Vagina (tissue), 2 donors: ENCODE measurements around the gene SIM1. TPM values are rescaled to one million over a fixed set of nuclear protein-coding genes. Genes with fewer than 3 reads are reported as not detected.

Experiments used
- DNase-seq, 2 donors: peaks; one replicate each; pipeline ENCODE4 v3.0.0-alpha.2; 2017; ENCODE audit errors: extremely low spot score in 2 of 2
- H3K27ac ChIP-seq: fragments of 200-600 bp; sonication (generic); one replicate; pipeline ENCODE4 v1.5.1; 2019
- H3K27me3 ChIP-seq: fragments of 200-600 bp; sonication (generic); one replicate; pipeline ENCODE4 v1.5.1; 2019
- H3K36me3 ChIP-seq, 2 donors: fragments of 200-600 bp; sonication (generic); one replicate each; pipeline ENCODE4 v1.5.1; 2017 to 2019
- H3K4me1 ChIP-seq: fragments of 200-600 bp; sonication (generic); one replicate; pipeline ENCODE4 v1.5.1; 2019
- H3K4me3 ChIP-seq, 2 donors: fragments of 200-600 bp; sonication (generic); 1 replicate in 1 of 2; 2 replicates in 1 of 2; pipeline ENCODE4 v1.5.1; 2016 to 2019
- H3K9me3 ChIP-seq: fragments of 200-600 bp; sonication (generic); one replicate; pipeline ENCODE4 v1.5.1; 2019
- CTCF ChIP-seq, 3 experiments: fragments of 450-650 bp in 2 of 3; fragments of 200-600 bp in 1 of 3; sonication (generic) in 1 of 3; IDR thresholded peaks; one replicate each; pipeline ENCODE4 v1.5.1; 2017 to 2019; ENCODE audit warnings: antibody characterized with exemption in 3 of 3, mild to moderate bottlenecking in 2 of 3, moderate library complexity in 2 of 3
- POLR2A ChIP-seq, 2 donors: fragments of 450-650 bp; IDR thresholded peaks; one replicate each; pipeline ENCODE4 v1.6.1; 2017; ENCODE audit warnings: antibody characterized with exemption in 2 of 2, mild to moderate bottlenecking in 2 of 2, moderate library complexity in 2 of 2
- POLR2AphosphoS5 ChIP-seq, 2 donors: sonication (generic); formaldehyde crosslinking; IDR thresholded peaks; one replicate each; pipeline ENCODE4 v1.9.0; 2017; ENCODE audit warnings: antibody characterized with exemption in 2 of 2, mild to moderate bottlenecking in 2 of 2, low read depth in 1 of 2; ENCODE audit not compliant: insufficient read depth in 1 of 2
- intact Hi-C: fragments of 100-400 bp; cut with DNase I; formaldehyde crosslinking; loops from one replicate; pipeline ENCODE4 v1.15.1; 2023
- total RNA-seq: library from RNA; depleted of rRNA; stranded (reverse); fragments of >200 nt; gene quantifications from one replicate; pipeline ENCODE4 v1.2.3, GENCODE V29; 2016

The SIM1 gene
- total RNA-seq, 1 donor from 2014 or later, result not detected

GRCh38 chr6:100353276-100354015 is 111.3 kb downstream of the SIM1 start:
- DNase-seq, result no peak
- H3K4me3 ChIP-seq, result no peak overlapping the region
- intact Hi-C loops, result no loop called here
- H3K27me3 ChIP-seq, result no peaks in the 10 kb centered on the region
- no peaks in the 10 kb centered on the region for H3K36me3 ChIP-seq
- H3K4me1 ChIP-seq, result no peaks in the 10 kb centered on the region
- no peaks in the 10 kb centered on the region for H3K9me3 ChIP-seq
- H3K27ac ChIP-seq, result no peak overlapping the region
- no peak for TF ChIP-seq CTCF (IDR thresholded peaks at IDR 0.05)
- no peak for TF ChIP-seq POLR2A (IDR thresholded peaks at IDR 0.05)
- TF ChIP-seq POLR2AphosphoS5 (IDR thresholded peaks at IDR 0.05; ENCODE audit: insufficient read depth in 1 of 2, low read depth in 1 of 2), result no peak

- Histone ChIP-seq H3K36me3 (no peaks in the 10 kb centered on the region), H3K27me3 (no peaks in the 10 kb centered on the region), H3K9me3 (no peaks in the 10 kb centered on the region), H3K27ac (no peak overlapping the region), H3K4me3 (no peak overlapping the region), H3K4me1 (no peaks in the 10 kb centered on the region)
- intact Hi-C loops, result no loop called here
- no peak for TF ChIP-seq POLR2AphosphoS5 (IDR thresholded peaks at IDR 0.05; ENCODE audit: insufficient read depth in 1 of 2, low read depth in 1 of 2)
- TF ChIP-seq CTCF (IDR thresholded peaks at IDR 0.05), result no peak
- TF ChIP-seq POLR2A (IDR thresholded peaks at IDR 0.05), result no peak
- DNase-seq, result no peak
Measured at GRCh38 chr6:100350139-100350538, 114.6 kb downstream of the SIM1 start.

- H3K27ac ChIP-seq, result no peak overlapping the region
- H3K9me3 ChIP-seq, result no peaks in the 10 kb centered on the region
- H3K36me3 ChIP-seq, result no peaks in the 10 kb centered on the region
- no peaks in the 10 kb centered on the region for H3K4me1 ChIP-seq
- TF ChIP-seq CTCF (IDR thresholded peaks at IDR 0.05) (no peak), POLR2AphosphoS5 (IDR thresholded peaks at IDR 0.05; ENCODE audit: insufficient read depth in 1 of 2, low read depth in 1 of 2) (no peak), POLR2A (IDR thresholded peaks at IDR 0.05) (no peak)
- no peak overlapping the region for H3K4me3 ChIP-seq
- intact Hi-C loops, result no loop called here
- no peak for DNase-seq
- no peaks in the 10 kb centered on the region for H3K27me3 ChIP-seq
Measured at GRCh38 chr6:100349366-100349765, 115.4 kb downstream of the SIM1 start.

GRCh38 chr6:100347901-100348550 is 116.7 kb downstream of the SIM1 start:
- H3K27ac ChIP-seq, result no peak overlapping the region
- DNase-seq, result no peak
- no peak overlapping the region for H3K4me3 ChIP-seq
- no peaks in the 10 kb centered on the region for H3K27me3 ChIP-seq
- TF ChIP-seq POLR2AphosphoS5 (IDR thresholded peaks at IDR 0.05; ENCODE audit: insufficient read depth in 1 of 2, low read depth in 1 of 2) (no peak), POLR2A (IDR thresholded peaks at IDR 0.05) (no peak), CTCF (IDR thresholded peaks at IDR 0.05) (no peak)
- intact Hi-C loops, result no loop called here
- no peaks in the 10 kb centered on the region for H3K36me3 ChIP-seq
- H3K4me1 ChIP-seq, result no peaks in the 10 kb centered on the region
- H3K9me3 ChIP-seq, result no peaks in the 10 kb centered on the region

GRCh38 chr6:100346828-100347227 is 117.9 kb downstream of the SIM1 start:
- no peaks in the 10 kb centered on the region for H3K27me3 ChIP-seq
- intact Hi-C loops, result no loop called here
- DNase-seq, result no peak
- no peaks in the 10 kb centered on the region for H3K36me3 ChIP-seq
- no peaks in the 10 kb centered on the region for H3K4me1 ChIP-seq
- no peak overlapping the region for H3K27ac ChIP-seq
- H3K4me3 ChIP-seq, result no peak overlapping the region
- H3K9me3 ChIP-seq, result no peaks in the 10 kb centered on the region
- TF ChIP-seq POLR2A (IDR thresholded peaks at IDR 0.05) (no peak), POLR2AphosphoS5 (IDR thresholded peaks at IDR 0.05; ENCODE audit: insufficient read depth in 1 of 2, low read depth in 1 of 2) (no peak), CTCF (IDR thresholded peaks at IDR 0.05) (no peak)
